ENCODE results near the gene SHISA5.

The SHISA5 gene

DNA sequence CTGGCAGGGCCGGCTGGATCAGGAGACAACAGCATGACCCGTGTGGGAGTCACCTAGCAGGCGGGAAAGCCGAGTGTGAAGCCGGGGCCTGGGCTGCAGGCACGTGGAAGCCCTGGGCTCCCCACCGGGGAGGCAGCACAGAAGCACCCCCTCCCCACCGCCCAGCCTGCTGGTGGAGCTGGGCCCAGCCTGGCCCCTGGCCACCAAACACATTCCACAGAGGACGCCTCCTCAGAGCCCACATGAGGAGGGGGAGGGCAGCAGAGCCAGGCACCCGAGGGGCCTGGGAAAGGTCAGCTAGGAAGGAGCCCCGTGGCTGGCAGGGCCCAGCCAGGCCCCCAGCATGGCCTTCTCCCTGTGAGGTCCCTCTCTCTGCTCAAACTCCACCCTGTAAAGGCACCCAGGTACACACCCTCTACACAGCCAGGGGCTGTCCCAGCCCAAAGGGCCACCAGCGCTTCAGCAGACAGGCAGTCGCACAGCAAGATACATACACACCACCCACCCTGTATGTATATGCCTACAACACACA is 78.6 kb downstream of the SHISA5 start:
- DNase-seq (ENCODE audit: extremely low spot score): no peak

DNA sequence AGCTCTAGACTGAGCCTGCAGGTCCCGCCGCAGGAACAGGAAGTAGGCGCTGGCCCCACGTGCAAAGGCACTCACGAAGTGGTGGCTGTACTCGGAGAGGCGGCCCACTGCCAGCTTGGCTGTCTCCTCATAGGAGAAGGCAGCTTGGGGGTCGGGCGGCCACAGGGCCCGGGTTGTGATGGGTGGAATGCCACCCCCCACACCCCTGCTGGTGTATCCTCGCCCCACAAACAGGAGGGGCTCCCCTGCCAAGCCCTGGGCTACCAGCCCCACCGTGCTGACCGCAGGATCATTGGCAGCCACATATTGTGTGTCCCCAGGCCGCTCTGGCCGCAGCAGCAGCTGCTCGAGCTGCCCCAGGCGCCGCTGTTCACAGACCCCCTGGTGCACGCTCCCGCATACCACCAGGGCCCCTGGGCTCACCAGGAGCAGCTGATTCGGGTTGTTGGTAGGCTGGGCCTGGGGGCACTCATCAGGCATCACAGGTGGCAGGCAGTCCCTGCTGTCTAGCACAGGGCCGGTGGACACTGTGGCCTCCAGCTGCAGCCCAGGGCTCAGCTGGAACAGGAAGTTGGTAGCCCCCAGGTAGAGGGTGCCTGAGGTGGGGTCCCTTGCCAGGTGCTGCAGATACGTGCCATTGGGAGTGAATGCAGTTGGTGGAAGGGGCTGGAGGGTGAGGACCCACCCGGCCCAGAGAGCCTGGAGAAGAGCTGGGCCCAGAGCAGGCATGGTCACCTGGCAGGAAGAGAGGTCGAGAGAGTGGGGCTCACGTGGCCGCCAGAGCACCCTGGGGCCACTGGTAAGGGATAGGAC is 79.9 kb downstream of the SHISA5 start:
- TF ChIP-seq BHLHE40 (IDR thresholded peaks at IDR 0.05; ENCODE audit: borderline replicate concordance): no peak
- TF ChIP-seq, protein P1, sequence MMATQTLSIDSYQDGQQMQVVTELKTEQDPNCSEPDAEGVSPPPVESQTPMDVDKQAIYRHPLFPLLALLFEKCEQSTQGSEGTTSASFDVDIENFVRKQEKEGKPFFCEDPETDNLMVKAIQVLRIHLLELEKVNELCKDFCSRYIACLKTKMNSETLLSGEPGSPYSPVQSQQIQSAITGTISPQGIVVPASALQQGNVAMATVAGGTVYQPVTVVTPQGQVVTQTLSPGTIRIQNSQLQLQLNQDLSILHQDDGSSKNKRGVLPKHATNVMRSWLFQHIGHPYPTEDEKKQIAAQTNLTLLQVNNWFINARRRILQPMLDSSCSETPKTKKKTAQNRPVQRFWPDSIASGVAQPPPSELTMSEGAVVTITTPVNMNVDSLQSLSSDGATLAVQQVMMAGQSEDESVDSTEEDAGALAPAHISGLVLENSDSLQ (IDR thresholded peaks at IDR 0.05): no peak
- TF ChIP-seq FOXK2 (IDR thresholded peaks at IDR 0.05): no peak
- ChIA-PET CTCF (interaction anchor here (1.4 to 1.7 kb wide), 2 partner anchors 12 to 23 kb away, joined by 5 to 11 read pairs; no protein-coding TSS in a partner anchor), POLR2A (interaction anchor here (1.1 kb wide), 1 partner anchor 16 kb away, joined by 3 read pairs; the partner anchor contains the start of genes CCDC51 and TMA7)
- no peak for DNase-seq (ENCODE audit: extremely low spot score)

More for the DNA sequence above, 78.6 kb downstream of the SHISA5 start:
- TF ChIP-seq SP1 (IDR thresholded peaks at IDR 0.05) (no peak), ELF4 (IDR thresholded peaks at IDR 0.05) (no peak), SUZ12 (IDR thresholded peaks at IDR 0.05) (no peak)
- TF ChIP-seq, protein P1 (IDR thresholded peaks at IDR 0.05): no peak
- POLR2A ChIA-PET: no interaction called here
- CTCF ChIA-PET: interaction anchor here (1.2 to 1.7 kb wide), 2 partner anchors 10 to 25 kb away, joined by 4 to 5 read pairs; no protein-coding TSS in a partner anchor

DNA sequence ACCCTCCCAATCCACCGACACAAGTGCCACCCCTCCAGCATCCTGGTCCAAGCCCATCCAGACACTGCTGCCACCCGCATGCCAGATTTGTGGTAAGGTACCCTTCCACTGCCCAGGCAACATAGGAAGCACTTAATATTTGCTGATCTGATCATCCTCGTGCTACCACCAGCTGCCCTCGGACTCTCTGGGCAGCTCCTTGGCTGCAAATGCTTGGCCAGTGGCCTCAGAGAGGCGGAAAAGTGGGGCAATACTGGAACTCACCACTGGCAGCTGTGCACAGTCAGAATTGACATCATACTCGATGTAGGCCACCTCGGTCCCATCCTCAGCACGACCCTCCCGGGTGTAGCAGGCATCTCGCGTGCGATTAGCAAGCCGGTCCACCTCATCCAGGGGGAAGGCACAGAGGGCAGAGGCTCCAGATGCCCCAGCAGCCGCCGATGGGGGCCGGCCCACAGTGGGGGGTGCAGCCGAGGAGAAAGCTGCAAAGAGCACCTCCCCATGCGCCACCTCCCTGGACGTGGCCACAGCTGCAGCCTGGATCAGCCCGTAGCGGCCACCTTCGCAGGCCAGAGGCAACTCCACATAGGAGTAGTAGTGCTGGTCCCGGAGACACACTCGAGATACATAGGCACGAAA is 80.6 kb downstream of the SHISA5 start:
- DNase-seq (ENCODE audit: extremely low spot score): no peak
- TF ChIP-seq BHLHE40 (IDR thresholded peaks at IDR 0.05; ENCODE audit: borderline replicate concordance) (no peak), FOXM1 (IDR thresholded peaks at IDR 0.05; ENCODE audit: borderline replicate concordance) (no peak), ZNF384 (IDR thresholded peaks at IDR 0.05) (no peak), CTBP1 (IDR thresholded peaks at IDR 0.05; ENCODE audit: borderline replicate concordance) (no peak), L3MBTL2 (conservative IDR thresholded peaks at IDR 0.05) (no peak), FOXK2 (IDR thresholded peaks at IDR 0.05) (no peak), LEF1 (IDR thresholded peaks at IDR 0.05; ENCODE audit: borderline replicate concordance) (no peak), SUZ12 (IDR thresholded peaks at IDR 0.05) (no peak), ELF4 (IDR thresholded peaks at IDR 0.05) (no peak), SP1 (IDR thresholded peaks at IDR 0.05) (no peak), FOXA1 (IDR thresholded peaks at IDR 0.05) (no peak), NFRKB (IDR thresholded peaks at IDR 0.05) (no peak), ARNT (IDR thresholded peaks at IDR 0.05) (no peak), HDGF (IDR thresholded peaks at IDR 0.05; ENCODE audit: borderline replicate concordance) (no peak)
- TF ChIP-seq, protein P1 (IDR thresholded peaks at IDR 0.05): no peak
- POLR2A ChIA-PET: interaction anchor here (1.1 kb wide), 1 partner anchor 17 kb away, joined by 3 read pairs; the partner anchor contains the start of genes CCDC51 and TMA7
- CTCF ChIA-PET: interaction anchor here (1.4 to 1.8 kb wide), 4 partner anchors 13 to 23 kb away, joined by 5 to 11 read pairs (median 6); no protein-coding TSS in a partner anchor

DNA sequence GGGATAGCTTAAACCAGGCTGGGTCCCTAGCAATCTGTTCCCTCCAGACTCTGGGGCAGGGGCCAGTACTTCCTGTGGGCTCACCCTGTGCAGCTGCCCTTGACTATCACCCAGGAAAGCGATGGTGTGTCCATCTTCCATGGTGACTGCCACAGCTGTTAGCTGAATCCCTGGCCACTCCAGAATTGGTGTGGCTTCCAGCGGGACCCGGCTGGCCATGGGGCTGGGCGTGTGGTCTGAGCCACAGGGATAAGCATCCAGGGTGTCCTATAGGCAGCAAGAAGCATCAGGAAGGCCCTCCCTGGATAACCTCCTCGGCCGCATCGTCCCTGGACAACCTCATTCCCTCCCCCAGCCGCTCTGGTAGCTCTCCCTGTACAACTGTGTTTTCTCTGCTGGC is 81.3 kb downstream of the SHISA5 start:
- no peak for TF ChIP-seq ELF4 (IDR thresholded peaks at IDR 0.05)
- TF ChIP-seq, protein P1 (IDR thresholded peaks at IDR 0.05): no peak
- TF ChIP-seq HDGF (IDR thresholded peaks at IDR 0.05; ENCODE audit: borderline replicate concordance): no peak
- no peak for TF ChIP-seq ARNT (IDR thresholded peaks at IDR 0.05)
- no peak for TF ChIP-seq FOXK2 (IDR thresholded peaks at IDR 0.05)
- TF ChIP-seq ZNF384 (IDR thresholded peaks at IDR 0.05): no peak
- no peak for TF ChIP-seq TARDBP (IDR thresholded peaks at IDR 0.05)
- no peak for TF ChIP-seq FOXM1 (IDR thresholded peaks at IDR 0.05; ENCODE audit: borderline replicate concordance)
- no peak for TF ChIP-seq FOXA1 (IDR thresholded peaks at IDR 0.05)
- TF ChIP-seq BHLHE40 (IDR thresholded peaks at IDR 0.05; ENCODE audit: borderline replicate concordance): no peak
- no peak for TF ChIP-seq LEF1 (IDR thresholded peaks at IDR 0.05; ENCODE audit: borderline replicate concordance)
- ChIA-PET POLR2A (interaction anchor here (0.7 kb wide), 1 partner anchor 50 kb away, joined by 3 read pairs; no protein-coding TSS in a partner anchor), CTCF (interaction anchor here (1.4 to 1.8 kb wide), 2 partner anchors 13 to 22 kb away, joined by 6 to 7 read pairs; no protein-coding TSS in a partner anchor)
- DNase-seq (ENCODE audit: extremely low spot score): no peak

DNA sequence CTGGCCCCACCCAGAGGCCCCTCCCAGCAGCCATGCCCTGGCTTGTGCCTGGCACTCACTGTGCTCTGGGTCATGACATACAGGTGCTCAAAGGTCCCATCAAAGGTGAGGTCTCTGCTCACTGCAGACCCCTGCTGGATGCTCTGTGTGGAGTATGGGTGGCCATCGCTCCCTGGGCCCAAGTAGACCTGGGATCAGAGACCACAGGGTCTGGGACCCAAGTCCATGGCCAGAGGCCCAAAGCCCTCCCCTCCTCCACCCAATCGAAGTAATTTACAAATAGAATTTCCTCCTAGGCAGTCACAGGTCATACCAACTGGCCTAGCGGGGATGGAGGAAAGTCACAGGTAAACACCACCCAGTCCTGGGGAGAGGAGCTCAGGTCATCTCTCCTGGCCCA is 81.7 kb downstream of the SHISA5 start:
- POLR2A ChIA-PET: interaction anchor here (0.7 kb wide), 1 partner anchor 50 kb away, joined by 3 read pairs; no protein-coding TSS in a partner anchor
- CTCF ChIA-PET: interaction anchor here (1.4 to 1.8 kb wide), 2 partner anchors 14 to 22 kb away, joined by 6 to 7 read pairs; no protein-coding TSS in a partner anchor
- no peak for DNase-seq (ENCODE audit: extremely low spot score)
- no peak for TF ChIP-seq CTBP1 (IDR thresholded peaks at IDR 0.05; ENCODE audit: borderline replicate concordance)
- TF ChIP-seq L3MBTL2 (conservative IDR thresholded peaks at IDR 0.05): no peak
- TF ChIP-seq SP1 (IDR thresholded peaks at IDR 0.05): no peak
- TF ChIP-seq BHLHE40 (IDR thresholded peaks at IDR 0.05; ENCODE audit: borderline replicate concordance): no peak
- TF ChIP-seq FOXM1 (IDR thresholded peaks at IDR 0.05; ENCODE audit: borderline replicate concordance): no peak
- no peak for TF ChIP-seq SUZ12 (IDR thresholded peaks at IDR 0.05)
- TF ChIP-seq ARNT (IDR thresholded peaks at IDR 0.05): no peak
- no peak for TF ChIP-seq ZNF384 (IDR thresholded peaks at IDR 0.05)
- TF ChIP-seq TARDBP (IDR thresholded peaks at IDR 0.05): no peak
- TF ChIP-seq LEF1 (IDR thresholded peaks at IDR 0.05; ENCODE audit: borderline replicate concordance): no peak
- no peak for TF ChIP-seq FOXK2 (IDR thresholded peaks at IDR 0.05)
- TF ChIP-seq ELF4 (IDR thresholded peaks at IDR 0.05): no peak
- no peak for TF ChIP-seq NFRKB (IDR thresholded peaks at IDR 0.05)
- TF ChIP-seq, protein P1 (IDR thresholded peaks at IDR 0.05): no peak
- TF ChIP-seq HDGF (IDR thresholded peaks at IDR 0.05; ENCODE audit: borderline replicate concordance): no peak
- TF ChIP-seq FOXA1 (IDR thresholded peaks at IDR 0.05): no peak
